ENCODE results near the gene PRPSAP1. TPM values are rescaled to one million over a fixed set of nuclear protein-coding genes. Genes with fewer than 3 reads are reported as not detected.

PRPSAP1 gene
- total RNA-seq, 1 experiment from 2014 or later, result 38.4 TPM

DNA sequence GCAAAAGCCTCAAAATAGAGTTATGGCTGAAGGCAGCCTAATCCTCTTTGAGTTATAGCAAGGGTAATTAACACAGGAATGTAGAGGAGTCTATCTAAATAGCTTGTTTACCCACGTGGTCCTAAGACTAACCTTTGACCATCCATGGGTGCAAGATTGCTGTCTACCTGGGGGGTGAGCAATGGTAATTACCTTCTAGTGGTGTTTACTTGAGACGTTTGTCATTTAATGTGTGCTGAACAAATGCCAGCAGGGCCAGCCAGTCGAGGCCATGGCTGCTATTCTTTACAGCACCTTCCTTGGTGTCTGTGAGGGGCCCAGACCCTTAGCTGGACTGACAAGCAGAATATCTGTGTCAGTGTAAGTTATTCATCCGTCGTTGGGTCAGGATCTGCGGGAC is 13.9 kb upstream of the PRPSAP1 start:
- Histone ChIP-seq H2BK120ac (ENCODE audit: low read depth, low read length, poor library complexity, severe bottlenecking) (no peak overlapping the region), H3K27ac (ENCODE audit: insufficient read length, low read depth, low read length) (no peak overlapping the region), H3K4ac (ENCODE audit: low read depth, low read length) (no peak overlapping the region), H3K4me1 (ENCODE audit: insufficient read depth, low read length) (peaks cover 5% of the 10 kb centered on the region; the same call in 1 of the 2 replicates), H3K27me3 (ENCODE audit: insufficient read depth, low read length) (no peaks in the 10 kb centered on the region), H4K5ac (ENCODE audit: insufficient read length, low read depth, low read length) (no peak overlapping the region), H3T11ph (ENCODE audit: low read length) (no peak overlapping the region), H2AFZ (ENCODE audit: low read length) (no peak overlapping the region), H3K4me2 (ENCODE audit: insufficient read depth, insufficient read length, low read length) (no peak overlapping the region), H4K8ac (replicated peaks; ENCODE audit: insufficient read length, low read depth, low read length) (no peak overlapping the region), H3K23me2 (ENCODE audit: insufficient read length, low read depth, low read length, poor library complexity, severe bottlenecking) (no peaks in the 10 kb centered on the region), H2BK20ac (ENCODE audit: low read depth, low read length, poor library complexity, severe bottlenecking) (no peak overlapping the region), H2BK15ac (ENCODE audit: low read depth, low read length) (no peak overlapping the region), H2BK12ac (ENCODE audit: insufficient read length, low read depth, low read length) (no peak overlapping the region), H3K23ac (ENCODE audit: insufficient read length, low read depth, low read length) (no peak overlapping the region), H3K79me1 (ENCODE audit: insufficient read depth, low read depth, low read length, poor library complexity, severe bottlenecking) (no peaks in the 10 kb centered on the region), H3K9me3 (ENCODE audit: control insufficient read depth, low read depth, low read length) (no peaks in the 10 kb centered on the region), H3K18ac (ENCODE audit: insufficient read length, low read depth, low read length) (no peak overlapping the region), H3K14ac (ENCODE audit: insufficient read depth, low read length) (no peak overlapping the region), H4K91ac (ENCODE audit: insufficient read length, low read depth, low read length) (no peak overlapping the region), H2BK5ac (ENCODE audit: insufficient read length, low read length) (no peak overlapping the region), H3K56ac (ENCODE audit: insufficient read length, low read depth, low read length) (no peak overlapping the region), H3K9ac (ENCODE audit: extremely low read depth, insufficient read length, low read length) (no peak overlapping the region), H3K79me2 (ENCODE audit: insufficient read depth, low read length) (no peaks in the 10 kb centered on the region), H4K20me1 (ENCODE audit: control insufficient read depth, insufficient read depth, insufficient read length) (no peaks in the 10 kb centered on the region), H2AK5ac (ENCODE audit: insufficient read length, low read length) (no peak overlapping the region)
- Mint-ChIP-seq H3K27ac (peak overlapping the region in 1 of 3 experiments; percentile 14; a peak in 2 of 7 replicates), H3K27me3 (ENCODE audit: low read depth) (no peaks in the 10 kb centered on the region; the same call in none of the 2 replicates), H3K4me3 (peak overlapping the region in 1 of 2 experiments; percentile 18; a peak in 1 of 5 replicates), H3K9me3 (no peaks in the 10 kb centered on the region; a peak in 1 of 5 replicates), H3K36me3 (ENCODE audit: insufficient read depth in 1 of 3, low read depth in 3 of 3) (no peaks in the 10 kb centered on the region), H3K4me1 (peaks cover 20 to 34% of the 10 kb centered on the region in 2 experiments)
- no CpG with 5 or more reads among the region's 6 CpGs for WGBS (ENCODE audit: extremely low coverage, insufficient read length, low lambda C conversion rate)
- TF ChIP-seq, protein P1, sequence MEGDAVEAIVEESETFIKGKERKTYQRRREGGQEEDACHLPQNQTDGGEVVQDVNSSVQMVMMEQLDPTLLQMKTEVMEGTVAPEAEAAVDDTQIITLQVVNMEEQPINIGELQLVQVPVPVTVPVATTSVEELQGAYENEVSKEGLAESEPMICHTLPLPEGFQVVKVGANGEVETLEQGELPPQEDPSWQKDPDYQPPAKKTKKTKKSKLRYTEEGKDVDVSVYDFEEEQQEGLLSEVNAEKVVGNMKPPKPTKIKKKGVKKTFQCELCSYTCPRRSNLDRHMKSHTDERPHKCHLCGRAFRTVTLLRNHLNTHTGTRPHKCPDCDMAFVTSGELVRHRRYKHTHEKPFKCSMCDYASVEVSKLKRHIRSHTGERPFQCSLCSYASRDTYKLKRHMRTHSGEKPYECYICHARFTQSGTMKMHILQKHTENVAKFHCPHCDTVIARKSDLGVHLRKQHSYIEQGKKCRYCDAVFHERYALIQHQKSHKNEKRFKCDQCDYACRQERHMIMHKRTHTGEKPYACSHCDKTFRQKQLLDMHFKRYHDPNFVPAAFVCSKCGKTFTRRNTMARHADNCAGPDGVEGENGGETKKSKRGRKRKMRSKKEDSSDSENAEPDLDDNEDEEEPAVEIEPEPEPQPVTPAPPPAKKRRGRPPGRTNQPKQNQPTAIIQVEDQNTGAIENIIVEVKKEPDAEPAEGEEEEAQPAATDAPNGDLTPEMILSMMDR (conservative IDR thresholded peaks at IDR 0.05), result no peak
- DNase-seq, result no peak

Measured in H9 (cell line).